HEK293 (cell line): ENCODE measurements around the gene ABCF1.

Experiments
- BCL11B ChIP-seq: fragments of 450-650 bp; formaldehyde crosslinking; IDR thresholded peaks from 2 replicates; pipeline ENCODE4 v1.5.1; 2016; ENCODE audit warnings: low read depth, missing biosample characterization, missing genetic modification characterization
- EGR2 ChIP-seq: fragments of 450-650 bp; formaldehyde crosslinking; IDR thresholded peaks from 2 replicates; pipeline ENCODE4 v1.5.1; 2016; ENCODE audit warnings: low read depth, missing biosample characterization, missing genetic modification characterization
- GLI4 ChIP-seq: fragments of 450-650 bp; formaldehyde crosslinking; IDR thresholded peaks from 2 replicates; pipeline ENCODE4 v1.5.1; 2016; ENCODE audit warnings: missing biosample characterization, missing genetic modification characterization
- INSM2 ChIP-seq: fragments of 450-650 bp; formaldehyde crosslinking; IDR thresholded peaks from 2 replicates; pipeline ENCODE4 v1.5.1; 2016; ENCODE audit warnings: missing biosample characterization, missing genetic modification characterization
- KLF8 ChIP-seq: fragments of 450-650 bp; formaldehyde crosslinking; IDR thresholded peaks from 2 replicates; pipeline ENCODE4 v1.5.1; 2016; ENCODE audit warnings: missing biosample characterization, missing genetic modification characterization
- MZF1 ChIP-seq: fragments of 450-650 bp; formaldehyde crosslinking; IDR thresholded peaks from 2 replicates; pipeline ENCODE4 v1.5.1; 2017; ENCODE audit warnings: missing biosample characterization, missing genetic modification characterization, borderline replicate concordance
- OSR2 ChIP-seq: fragments of 450-650 bp; formaldehyde crosslinking; IDR thresholded peaks from 2 replicates; pipeline ENCODE4 v1.5.1; 2016; ENCODE audit warnings: missing biosample characterization, missing genetic modification characterization
- SALL2 ChIP-seq: fragments of 450-650 bp; formaldehyde crosslinking; IDR thresholded peaks from 2 replicates; pipeline ENCODE4 v1.5.0; 2017; ENCODE audit warnings: missing biosample characterization, mild to moderate bottlenecking, missing genetic modification characterization, borderline replicate concordance
- TRIM28 ChIP-seq: IDR thresholded peaks from 2 replicates; pipeline ENCODE4 v1.6.1; 2011; ENCODE audit warnings: low read length, control low read depth, borderline replicate concordance
- YY1 ChIP-seq: fragments of 450-650 bp; formaldehyde crosslinking; IDR thresholded peaks from 2 replicates; pipeline ENCODE4 v1.5.1; 2018; ENCODE audit warnings: missing biosample characterization, missing genetic modification characterization
- ZBTB49 ChIP-seq: fragments of 450-650 bp; formaldehyde crosslinking; IDR thresholded peaks from 2 replicates; pipeline ENCODE4 v1.5.1; 2016; ENCODE audit warnings: missing biosample characterization, missing genetic modification characterization, low read depth
- ZBTB6 ChIP-seq: fragments of 450-650 bp; formaldehyde crosslinking; IDR thresholded peaks from 2 replicates; pipeline ENCODE4 v1.5.1; 2017; ENCODE audit warnings: missing biosample characterization, missing genetic modification characterization
- ZBTB7A ChIP-seq: fragments of 450-650 bp; formaldehyde crosslinking; IDR thresholded peaks from 2 replicates; pipeline ENCODE4 v1.5.1; 2016; ENCODE audit warnings: low read depth, missing biosample characterization, missing genetic modification characterization
- ZFP3 ChIP-seq: fragments of 450-650 bp; formaldehyde crosslinking; IDR thresholded peaks from 2 replicates; pipeline ENCODE4 v1.5.1; 2016; ENCODE audit warnings: low read depth, missing biosample characterization, missing genetic modification characterization
- ZNF157 ChIP-seq: fragments of 450-650 bp; formaldehyde crosslinking; IDR thresholded peaks from 2 replicates; pipeline ENCODE4 v1.5.1; 2016; ENCODE audit warnings: missing biosample characterization, missing genetic modification characterization
- ZNF175 ChIP-seq: fragments of 450-650 bp; formaldehyde crosslinking; IDR thresholded peaks from 2 replicates; pipeline ENCODE4 v1.5.1; 2016; ENCODE audit warnings: missing biosample characterization, missing genetic modification characterization
- ZNF184 ChIP-seq: fragments of 450-650 bp; IDR thresholded peaks from 2 replicates; pipeline ENCODE4 v1.5.1; 2018; ENCODE audit warnings: missing biosample characterization, mild to moderate bottlenecking, missing genetic modification characterization
- ZNF19 ChIP-seq: fragments of 450-650 bp; formaldehyde crosslinking; IDR thresholded peaks from 2 replicates; pipeline ENCODE4; 2016; ENCODE audit warnings: missing biosample characterization, missing genetic modification characterization, low read depth
- ZNF214 ChIP-seq: fragments of 450-650 bp; formaldehyde crosslinking; IDR thresholded peaks from 2 replicates; pipeline ENCODE4 v1.5.1; 2017; ENCODE audit warnings: missing biosample characterization, mild to moderate bottlenecking, missing genetic modification characterization, borderline replicate concordance
- ZNF23 ChIP-seq: fragments of 450-650 bp; formaldehyde crosslinking; IDR thresholded peaks from 2 replicates; pipeline ENCODE4 v1.5.1; 2016; ENCODE audit warnings: missing biosample characterization, missing genetic modification characterization, borderline replicate concordance
- ZNF324 ChIP-seq: fragments of 450-650 bp; formaldehyde crosslinking; IDR thresholded peaks from 2 replicates; pipeline ENCODE4 v1.5.1; 2016; ENCODE audit warnings: missing biosample characterization, missing genetic modification characterization
- ZNF426 ChIP-seq: fragments of 450-650 bp; formaldehyde crosslinking; IDR thresholded peaks from 2 replicates; pipeline ENCODE4 v1.5.1; 2017; ENCODE audit warnings: missing biosample characterization, missing genetic modification characterization, mild to moderate bottlenecking, inconsistent platforms, moderate library complexity
- ZNF544 ChIP-seq: fragments of 450-650 bp; formaldehyde crosslinking; IDR thresholded peaks from 2 replicates; pipeline ENCODE4 v1.5.0; 2017; ENCODE audit warnings: missing biosample characterization, missing genetic modification characterization
- ZNF549 ChIP-seq: fragments of 450-650 bp; IDR thresholded peaks from 2 replicates; pipeline ENCODE4 v1.5.1; 2018; ENCODE audit warnings: missing biosample characterization, missing genetic modification characterization, mild to moderate bottlenecking, inconsistent platforms, moderate library complexity
- ZNF677 ChIP-seq: fragments of 450-650 bp; IDR thresholded peaks from 2 replicates; pipeline ENCODE4 v1.5.0; 2018; ENCODE audit warnings: missing biosample characterization, mild to moderate bottlenecking, missing genetic modification characterization, moderate library complexity
- ZNF704 ChIP-seq: fragments of 450-650 bp; formaldehyde crosslinking; IDR thresholded peaks from 2 replicates; pipeline ENCODE4 v1.5.1; 2016; ENCODE audit warnings: missing biosample characterization, missing genetic modification characterization
- ZNF707 ChIP-seq: fragments of 450-650 bp; formaldehyde crosslinking; IDR thresholded peaks from 2 replicates; pipeline ENCODE4 v1.5.1; 2016; ENCODE audit warnings: missing biosample characterization, missing genetic modification characterization
- ZNF776 ChIP-seq: fragments of 450-650 bp; formaldehyde crosslinking; IDR thresholded peaks from 2 replicates; pipeline ENCODE4 v1.5.0; 2017; ENCODE audit warnings: missing biosample characterization, missing genetic modification characterization, borderline replicate concordance
- ZNF837 ChIP-seq: fragments of 450-650 bp; formaldehyde crosslinking; IDR thresholded peaks from 2 replicates; pipeline ENCODE4 v1.5.1; 2016; ENCODE audit warnings: missing biosample characterization, missing genetic modification characterization
- TF ChIP-seq, protein P1 (sequence below): fragments of 450-650 bp; formaldehyde crosslinking; IDR thresholded peaks from 2 replicates; pipeline ENCODE4 v1.5.1; 2016; ENCODE audit warnings: missing biosample characterization, missing genetic modification characterization, borderline replicate concordance
- TF ChIP-seq, protein P2 (sequence below): fragments of 450-650 bp; IDR thresholded peaks from 2 replicates; pipeline ENCODE4 v1.5.1; 2018; ENCODE audit warnings: missing biosample characterization, mild to moderate bottlenecking, missing genetic modification characterization

Gene ABCF1

GRCh38 chr6:30616811-30617564, 45.7 kb downstream of the ABCF1 start, which contains the start of gene PPP1R10 (continued):
- TF ChIP-seq, protein P1, sequence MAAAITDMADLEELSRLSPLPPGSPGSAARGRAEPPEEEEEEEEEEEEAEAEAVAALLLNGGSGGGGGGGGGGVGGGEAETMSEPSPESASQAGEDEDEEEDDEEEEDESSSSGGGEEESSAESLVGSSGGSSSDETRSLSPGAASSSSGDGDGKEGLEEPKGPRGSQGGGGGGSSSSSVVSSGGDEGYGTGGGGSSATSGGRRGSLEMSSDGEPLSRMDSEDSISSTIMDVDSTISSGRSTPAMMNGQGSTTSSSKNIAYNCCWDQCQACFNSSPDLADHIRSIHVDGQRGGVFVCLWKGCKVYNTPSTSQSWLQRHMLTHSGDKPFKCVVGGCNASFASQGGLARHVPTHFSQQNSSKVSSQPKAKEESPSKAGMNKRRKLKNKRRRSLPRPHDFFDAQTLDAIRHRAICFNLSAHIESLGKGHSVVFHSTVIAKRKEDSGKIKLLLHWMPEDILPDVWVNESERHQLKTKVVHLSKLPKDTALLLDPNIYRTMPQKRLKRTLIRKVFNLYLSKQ (tag by site-specific recombination), result no peak
- TF ChIP-seq ZNF175 (tag by site-specific recombination) (no peak), ZNF214 (tag by site-specific recombination) (no peak), OSR2 (peak; percentile 62), ZNF324 (tag by site-specific recombination) (peak; percentile 91), INSM2 (peak; percentile 82), TRIM28 (no peak), ZNF19 (tag by site-specific recombination) (no peak), ZNF707 (tag by site-specific recombination) (no peak), MZF1 (tag by site-specific recombination) (no peak), ZNF677 (tag by site-specific recombination) (no peak), ZNF157 (tag by site-specific recombination) (no peak), ZBTB7A (no peak), ZNF776 (tag by site-specific recombination) (no peak), ZBTB6 (no peak), YY1 (peak; percentile 91), ZNF544 (tag by site-specific recombination) (no peak), ZNF704 (tag by site-specific recombination) (no peak), ZNF184 (tag by site-specific recombination) (no peak; the same call in 1 of the 2 replicates), KLF8 (peak; percentile 99), SALL2 (tag by site-specific recombination) (no peak), ZBTB49 (tag by site-specific recombination) (no peak), EGR2 (tag by site-specific recombination) (peak; percentile 45; the same call in 1 of the 2 replicates), BCL11B (tag by site-specific recombination) (no peak), ZNF23 (no peak), ZFP3 (tag by site-specific recombination) (no peak), ZNF549 (tag by site-specific recombination) (no peak), ZNF837 (tag by site-specific recombination) (no peak), ZNF426 (tag by site-specific recombination) (no peak), GLI4 (tag by site-specific recombination) (peak; percentile 79)
- TF ChIP-seq, protein P2, sequence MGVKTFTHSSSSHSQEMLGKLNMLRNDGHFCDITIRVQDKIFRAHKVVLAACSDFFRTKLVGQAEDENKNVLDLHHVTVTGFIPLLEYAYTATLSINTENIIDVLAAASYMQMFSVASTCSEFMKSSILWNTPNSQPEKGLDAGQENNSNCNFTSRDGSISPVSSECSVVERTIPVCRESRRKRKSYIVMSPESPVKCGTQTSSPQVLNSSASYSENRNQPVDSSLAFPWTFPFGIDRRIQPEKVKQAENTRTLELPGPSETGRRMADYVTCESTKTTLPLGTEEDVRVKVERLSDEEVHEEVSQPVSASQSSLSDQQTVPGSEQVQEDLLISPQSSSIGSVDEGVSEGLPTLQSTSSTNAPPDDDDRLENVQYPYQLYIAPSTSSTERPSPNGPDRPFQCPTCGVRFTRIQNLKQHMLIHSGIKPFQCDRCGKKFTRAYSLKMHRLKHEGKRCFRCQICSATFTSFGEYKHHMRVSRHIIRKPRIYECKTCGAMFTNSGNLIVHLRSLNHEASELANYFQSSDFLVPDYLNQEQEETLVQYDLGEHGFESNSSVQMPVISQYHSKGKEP, result no peak
